ENCODE measurements around the gene CCL19.
"Not testable (repeated sequence)": the region's sequence is repeated elsewhere in the genome, so short reads cannot be mapped to it uniquely, and the experiment has no call there.

CCL19 gene

DNA sequence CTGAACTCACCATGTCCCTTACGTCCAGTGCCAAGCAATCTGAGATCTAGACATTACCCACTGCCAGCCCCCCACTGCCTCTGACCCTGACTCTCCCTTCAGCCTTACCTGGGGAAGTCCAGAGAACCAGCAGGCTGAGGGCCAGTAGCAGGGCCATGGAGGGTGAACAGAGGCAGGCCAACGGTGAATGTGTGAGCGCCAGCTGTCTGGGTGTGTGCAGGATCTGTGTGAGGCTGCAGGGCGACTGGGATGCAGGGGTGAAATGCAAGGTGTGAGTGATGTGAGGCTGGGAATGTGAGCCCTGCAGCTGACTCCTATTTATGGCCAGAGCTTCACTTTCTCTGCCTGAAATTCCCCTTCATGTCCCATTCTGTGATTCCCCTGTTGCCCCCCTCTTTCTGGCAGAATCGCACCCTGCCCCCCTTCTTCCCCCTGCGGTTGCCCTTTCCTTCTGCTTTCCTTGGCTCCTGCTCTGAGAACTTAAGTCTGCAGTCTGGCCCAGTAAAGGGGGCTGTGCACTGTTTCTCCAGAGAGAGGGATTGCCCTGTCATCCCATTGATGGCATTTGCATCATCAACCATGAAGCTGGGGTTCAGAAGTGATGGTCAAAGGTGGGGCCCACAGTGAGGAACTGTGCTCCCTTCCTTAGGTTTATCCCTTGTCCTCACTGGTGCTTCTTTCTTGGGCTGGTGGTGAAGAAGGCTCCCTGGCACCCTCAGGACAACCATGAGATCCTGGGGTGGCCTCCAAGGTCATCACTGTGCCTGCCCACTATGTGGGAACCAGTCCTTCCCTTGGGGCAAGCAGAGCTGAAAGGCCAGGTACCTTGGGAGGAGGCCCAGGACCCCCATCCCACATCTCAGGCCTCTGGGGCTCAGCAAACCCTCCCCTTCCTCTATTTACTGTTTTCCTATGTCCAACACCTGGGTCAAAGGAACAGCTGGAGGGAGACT lies at the start of gene CCL19:
Gene CCL19 (minus strand): TSS at position 294 of the 953 bp plus-strand sequence. CDS start 137 bp downstream, at position 157.
- DNase-seq: no peak

DNA sequence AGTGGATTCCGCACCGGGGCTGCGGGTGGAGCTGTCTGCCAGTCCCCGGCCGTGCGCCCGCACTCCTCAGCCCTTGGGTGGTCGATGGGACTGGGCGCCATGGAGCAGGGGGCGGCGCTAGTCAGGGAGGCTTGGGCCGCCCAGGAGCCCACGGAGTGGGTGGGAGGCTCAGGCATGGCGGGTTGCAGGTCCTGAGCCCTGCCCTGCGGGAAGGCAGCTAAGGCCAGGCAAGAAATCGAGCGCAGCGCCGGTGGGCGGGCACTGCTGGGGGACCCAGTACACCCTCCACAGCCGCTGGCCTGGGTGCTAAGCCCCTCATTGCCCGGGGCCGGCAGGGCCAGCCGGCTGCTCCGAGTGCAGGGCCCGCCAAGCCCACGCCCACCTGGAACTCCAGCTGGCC lies 49.1 kb upstream of the CCL19 start:
- not testable (repeated sequence) for DNase-seq

DNA sequence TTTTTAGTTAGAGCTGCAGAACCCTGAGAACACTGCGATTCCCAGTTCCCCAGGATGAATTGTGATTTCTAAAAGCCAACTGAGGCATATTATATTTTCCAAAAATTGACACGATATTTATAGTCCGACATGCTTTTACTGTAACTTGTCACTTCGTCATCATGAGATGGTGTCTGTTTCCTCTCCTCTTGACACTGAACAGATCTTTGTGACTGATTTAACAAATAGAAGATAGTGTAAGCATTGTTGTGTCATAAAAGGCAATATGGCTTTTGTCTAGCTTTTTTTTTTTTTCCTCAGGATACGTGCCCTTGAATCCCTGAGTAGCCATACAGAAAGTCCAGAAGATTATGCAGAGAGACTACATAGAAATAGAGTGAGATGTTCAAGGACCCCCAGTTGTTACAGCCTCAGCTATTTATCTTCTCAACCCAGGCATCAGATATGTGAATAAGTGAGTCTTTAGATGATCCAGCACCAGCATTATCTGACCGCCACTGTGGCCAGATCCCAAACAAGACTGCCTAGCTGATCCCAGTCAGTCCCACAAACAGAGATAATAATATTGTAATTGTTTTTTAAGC lies 46.7 kb upstream of the CCL19 start:
- no peak for DNase-seq

DNA sequence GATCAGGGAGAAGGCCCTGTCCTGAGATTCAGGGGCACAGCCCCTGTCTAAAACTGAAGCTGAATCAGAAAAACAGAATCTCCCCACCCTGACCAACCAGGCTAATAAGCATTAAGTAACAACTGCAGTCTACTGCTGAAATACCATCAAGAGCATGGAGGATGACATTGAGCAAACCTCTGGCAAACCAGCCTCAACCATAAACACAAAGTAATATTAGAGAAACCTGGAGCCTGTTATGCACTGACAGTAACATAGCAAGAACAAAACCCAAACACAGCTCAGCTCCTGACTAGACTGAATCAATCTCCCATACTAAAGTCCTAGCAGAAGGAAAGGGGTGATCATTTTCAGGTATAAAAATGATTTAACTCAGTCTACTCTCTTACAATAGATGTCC lies 43.6 kb upstream of the CCL19 start:
- DNase-seq: no peak

DNA sequence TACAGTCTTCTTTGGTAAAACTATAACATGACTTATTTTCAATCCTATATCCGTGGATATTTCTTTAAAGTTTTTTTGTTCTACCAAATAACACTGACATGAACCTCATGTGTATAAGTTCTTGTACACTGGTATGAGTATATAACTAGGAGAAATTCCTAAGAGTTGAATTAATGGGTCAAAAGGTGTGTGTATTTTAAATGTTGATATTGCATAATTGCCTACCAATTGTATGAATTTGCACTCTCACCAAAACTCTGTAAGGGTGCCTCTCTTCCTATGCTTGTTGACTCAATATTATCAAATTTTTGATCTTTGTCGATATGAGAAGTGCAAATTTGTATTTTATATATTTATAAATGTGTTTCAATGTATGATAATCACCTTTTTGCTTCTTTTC lies 41.8 kb upstream of the CCL19 start:
- DNase-seq: no peak

DNA sequence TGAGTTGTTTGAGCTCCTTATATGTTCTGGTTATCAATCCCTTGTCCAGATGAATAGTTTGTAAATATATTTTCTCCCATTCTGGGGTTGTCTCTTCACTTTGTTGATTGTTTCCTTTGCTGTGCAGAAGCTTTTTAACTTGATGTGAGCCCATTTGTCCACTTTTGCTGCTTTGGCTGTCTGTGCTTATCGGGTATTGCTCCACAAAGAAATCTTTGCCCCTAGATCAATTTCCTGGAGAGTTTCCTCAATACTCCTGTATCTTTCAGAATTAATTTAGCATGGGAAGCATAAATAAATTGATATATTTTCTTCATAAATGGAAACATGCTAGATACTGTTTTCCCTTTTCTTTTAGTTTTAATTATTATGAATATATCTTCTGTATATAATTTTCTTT lies 41.4 kb upstream of the CCL19 start:
- no peak for DNase-seq

DNA sequence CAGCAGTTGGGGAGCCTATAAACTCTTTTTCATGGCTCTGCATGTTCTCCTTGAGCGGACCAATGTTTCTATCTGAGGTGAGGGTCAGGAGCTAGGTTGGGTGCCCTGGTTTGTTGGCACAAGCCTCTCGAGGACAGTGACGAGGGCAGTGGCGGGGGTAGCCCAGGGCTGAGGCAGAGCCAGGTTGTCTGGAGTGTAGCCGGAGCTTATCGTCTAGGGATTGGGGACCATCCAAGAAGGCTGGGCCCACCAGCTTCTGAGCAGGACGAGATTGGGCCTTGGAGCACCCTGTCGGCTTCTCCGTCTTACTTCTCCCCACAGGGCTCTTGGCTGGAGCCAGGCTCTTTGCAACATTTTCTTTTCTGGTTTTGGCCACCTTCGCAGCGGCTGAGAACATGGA lies 32.1 kb upstream of the CCL19 start:
- no peak for DNase-seq

DNA sequence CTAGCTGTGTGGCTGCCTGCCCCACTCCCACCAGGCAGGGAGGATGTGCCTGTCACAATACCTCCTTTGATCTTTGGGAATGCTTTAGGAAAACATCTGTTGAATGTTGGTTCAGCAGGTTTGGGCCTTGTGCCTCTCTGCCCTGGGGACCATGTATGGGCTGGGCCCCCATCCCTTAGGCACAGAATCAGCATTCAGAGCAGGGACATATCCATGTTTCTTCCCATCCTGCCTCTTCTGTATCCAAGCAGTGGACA lies 28.6 kb upstream of the CCL19 start:
- not testable (repeated sequence) for DNase-seq

DNA sequence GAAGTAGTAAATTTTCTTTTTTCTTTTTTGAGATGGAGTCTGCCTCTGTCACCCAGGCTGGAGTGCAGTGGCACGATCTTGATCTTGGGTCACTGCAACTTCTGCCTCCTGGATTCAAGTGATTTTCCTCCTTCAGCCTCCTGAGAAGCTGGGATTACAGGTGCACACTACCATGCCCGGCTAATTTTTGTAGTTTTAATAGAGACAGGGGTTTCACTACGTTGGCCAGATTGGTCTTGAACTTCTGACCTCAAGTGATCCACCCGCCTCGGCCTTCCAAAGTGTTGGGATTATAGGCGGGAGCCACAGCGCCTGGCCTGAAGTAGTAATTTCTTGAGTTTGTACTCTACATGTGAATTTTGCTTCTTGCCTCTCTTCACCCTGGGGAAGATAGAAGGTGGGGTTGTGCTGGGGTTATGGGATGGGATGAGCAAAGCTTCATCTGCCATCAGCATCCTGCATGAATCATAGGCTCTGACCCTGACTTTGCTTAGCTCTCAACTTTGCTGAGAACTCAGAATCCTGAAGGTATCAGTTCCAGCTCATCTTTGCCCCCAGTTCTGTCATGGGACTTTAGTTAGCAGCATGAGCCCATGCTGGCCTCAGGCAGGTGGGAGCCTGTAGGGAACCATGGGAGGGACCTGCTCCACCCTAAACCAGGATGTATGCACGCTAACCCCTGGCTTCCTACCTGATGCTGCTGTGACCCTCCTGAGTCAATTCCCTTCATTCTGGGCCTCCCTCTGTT lies 28.1 kb upstream of the CCL19 start:
- no peak for DNase-seq

DNA sequence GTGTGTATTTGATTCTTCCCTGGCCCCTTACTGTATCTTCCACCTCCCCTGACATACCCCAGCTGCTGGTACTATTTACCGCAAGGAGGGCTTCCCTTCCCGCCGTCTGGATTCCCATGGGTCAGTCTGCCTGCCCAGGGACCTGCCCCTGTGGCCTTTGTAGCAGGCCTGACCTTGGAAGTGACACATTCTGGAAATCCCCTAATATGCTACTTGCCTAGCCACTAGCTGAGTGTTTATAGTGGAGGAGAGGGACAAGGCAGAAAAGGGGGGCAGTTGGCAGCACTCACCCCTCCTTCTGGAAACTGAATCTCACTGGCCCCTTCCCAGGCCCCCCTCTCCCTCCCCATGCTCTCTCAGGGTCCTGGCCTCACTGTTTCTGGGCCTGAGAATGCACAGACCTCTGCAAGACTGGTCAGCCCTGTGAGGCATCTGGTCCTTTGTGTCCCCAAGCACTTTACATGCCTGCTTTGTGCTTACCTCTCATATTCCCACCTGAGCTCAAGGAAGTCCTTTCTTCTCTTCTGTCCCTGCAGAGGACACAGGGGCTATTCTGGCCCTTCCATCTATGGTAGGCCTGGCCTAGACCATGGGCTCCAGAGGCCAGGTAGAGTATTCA lies 27.0 kb upstream of the CCL19 start:
- DNase-seq: no peak

DNA sequence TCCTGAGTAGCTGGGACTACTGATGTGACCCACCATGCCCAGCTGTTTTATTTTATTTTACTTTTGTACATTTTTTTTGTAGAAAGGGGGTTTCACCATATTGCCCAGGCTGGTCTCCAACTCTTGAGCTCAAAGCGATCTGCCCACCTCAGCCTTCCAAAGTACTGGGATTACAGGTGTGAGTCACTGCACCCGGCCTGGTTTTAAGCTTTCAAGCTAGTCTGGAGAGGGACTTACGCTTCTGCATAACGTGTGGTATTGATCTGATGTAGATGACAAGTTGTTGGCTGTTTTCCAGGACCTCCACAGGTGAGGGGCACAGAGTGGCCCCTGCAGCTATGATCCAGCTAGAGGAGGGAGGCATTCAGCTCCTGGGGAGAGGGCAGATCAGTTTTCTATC lies 25.6 kb upstream of the CCL19 start:
- no peak for DNase-seq

DNA sequence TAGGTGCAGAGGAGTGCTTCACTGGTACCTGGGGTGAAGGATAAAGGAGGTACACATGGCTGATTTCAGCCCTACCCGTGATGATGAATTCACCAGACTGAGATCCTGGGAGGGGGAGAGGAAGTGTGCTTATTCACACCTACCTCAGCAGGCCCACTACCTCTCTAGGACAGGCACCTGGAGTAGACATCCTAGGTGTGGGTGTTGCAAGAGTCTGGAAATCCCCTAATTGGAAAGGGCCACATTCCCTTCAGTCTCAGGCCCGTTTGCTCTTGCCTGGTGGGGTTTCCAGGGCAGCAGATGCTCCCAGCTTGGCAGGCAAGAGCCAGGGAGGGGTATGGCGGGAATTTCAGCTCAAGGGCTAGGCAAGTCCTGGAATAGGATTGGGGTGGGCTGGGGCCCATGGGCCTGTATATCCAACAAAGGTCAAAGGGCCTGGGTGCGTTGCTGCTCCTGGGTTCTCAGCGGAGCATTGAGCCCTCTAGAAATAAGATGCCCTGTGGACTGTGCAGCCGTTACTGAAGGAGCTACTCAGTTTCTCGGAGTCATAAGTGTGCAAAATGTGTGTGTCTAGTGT lies 24.7 kb upstream of the CCL19 start:
- DNase-seq: no peak

DNA sequence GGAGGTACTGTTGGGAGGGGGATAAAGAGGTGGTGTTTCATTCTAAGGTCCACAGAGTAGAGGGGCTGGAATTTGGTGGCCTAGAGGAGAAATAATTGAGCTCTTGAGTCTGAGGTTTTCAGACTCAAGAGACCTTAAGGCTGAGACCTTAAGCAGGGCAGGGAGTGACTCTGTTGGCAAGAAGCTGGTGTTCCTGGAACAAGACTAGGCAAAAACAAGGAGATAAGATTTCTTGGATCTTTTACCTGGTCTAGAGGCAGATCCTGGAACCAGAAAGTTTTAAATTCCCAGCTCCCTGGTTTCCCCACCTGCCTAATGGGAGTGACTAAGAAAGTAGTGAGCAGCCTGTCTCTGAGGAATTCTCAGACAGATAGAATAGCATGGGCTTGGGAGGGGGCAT lies 22.9 kb upstream of the CCL19 start:
- DNase-seq: no peak

DNA sequence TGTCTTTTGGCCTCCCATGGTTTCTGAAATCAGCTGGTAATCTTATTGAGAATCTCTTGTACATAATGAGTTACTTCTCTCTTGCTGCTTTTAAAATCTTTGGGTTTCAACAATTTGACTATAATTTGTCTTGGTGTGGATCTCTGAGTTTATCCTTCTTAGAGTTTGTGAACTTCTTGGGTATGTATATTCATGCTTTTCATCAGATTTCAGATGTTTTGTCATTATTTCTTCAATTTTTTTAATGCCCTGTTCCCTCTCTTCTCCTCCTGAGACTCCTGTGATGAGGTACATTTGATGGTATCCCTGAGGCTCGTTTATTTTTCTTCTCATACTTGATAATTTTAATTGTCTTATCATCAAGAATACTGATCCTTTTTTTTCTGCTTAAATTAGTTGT lies 21.1 kb upstream of the CCL19 start:
- DNase-seq: no peak

DNA sequence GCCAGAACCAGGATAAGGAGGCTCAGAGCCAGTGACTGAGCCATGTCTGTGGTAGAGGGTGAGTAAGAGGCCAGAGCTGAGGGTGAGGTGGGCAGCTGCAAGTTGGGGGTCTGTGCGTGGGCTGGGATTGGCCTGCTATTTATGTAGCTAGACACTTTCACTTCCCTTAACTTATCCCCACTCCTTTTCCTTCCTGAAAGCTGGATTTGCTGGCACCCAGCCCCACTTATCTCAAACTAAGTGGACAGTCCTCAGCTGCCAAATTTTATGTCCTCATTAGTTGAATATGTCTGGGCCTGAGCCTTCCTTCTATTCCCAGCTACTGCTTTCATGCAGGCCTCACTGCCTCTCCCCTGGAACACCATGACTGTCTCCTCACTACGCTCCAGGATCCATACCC lies 18.9 kb upstream of the CCL19 start, which contains the start of gene CCL21:
Gene CCL21 (minus strand): TSS at position 114 of the 400 bp plus-strand sequence. CDS start 70 bp downstream, at position 44.
- no peak for DNase-seq

DNA sequence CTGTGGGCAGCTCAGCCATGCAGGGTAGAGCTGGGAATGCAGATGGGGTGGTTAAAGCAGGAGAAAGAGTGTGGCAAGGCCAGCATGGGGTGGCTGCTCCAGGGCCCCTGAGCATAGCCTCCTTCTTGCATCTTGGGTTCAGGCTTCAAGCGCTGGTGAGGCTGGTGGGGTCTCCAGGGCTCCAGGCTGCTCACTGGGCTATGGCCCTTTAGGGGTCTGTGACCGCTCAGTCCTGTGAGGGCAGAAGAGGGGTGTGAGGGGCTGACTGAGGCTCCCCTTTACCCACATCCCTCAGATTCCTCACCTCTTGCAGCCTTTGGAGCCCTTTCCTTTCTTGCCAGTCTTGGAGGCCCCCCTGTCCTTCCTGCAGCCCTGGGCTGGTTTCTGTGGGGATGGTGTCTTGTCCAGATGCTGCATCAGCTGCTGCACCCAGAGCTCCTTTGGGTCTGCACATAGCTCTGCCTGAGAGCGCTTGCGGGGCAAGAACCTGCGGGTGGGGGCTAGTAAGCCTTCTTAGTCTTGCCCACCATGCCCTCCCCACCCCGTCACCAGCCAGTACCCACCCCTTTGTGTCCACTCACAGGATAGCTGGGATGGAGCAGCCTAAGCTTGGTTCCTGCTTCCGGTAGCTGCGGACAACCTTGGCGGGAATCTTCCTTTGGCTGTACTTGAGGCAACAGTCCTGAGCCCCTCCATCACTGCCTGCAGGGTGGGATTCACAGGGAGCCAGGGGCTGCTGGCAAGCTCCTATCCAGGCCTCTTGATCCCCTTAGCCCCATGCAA lies 18.3 kb upstream of the CCL19 start:
- no peak for DNase-seq

DNA sequence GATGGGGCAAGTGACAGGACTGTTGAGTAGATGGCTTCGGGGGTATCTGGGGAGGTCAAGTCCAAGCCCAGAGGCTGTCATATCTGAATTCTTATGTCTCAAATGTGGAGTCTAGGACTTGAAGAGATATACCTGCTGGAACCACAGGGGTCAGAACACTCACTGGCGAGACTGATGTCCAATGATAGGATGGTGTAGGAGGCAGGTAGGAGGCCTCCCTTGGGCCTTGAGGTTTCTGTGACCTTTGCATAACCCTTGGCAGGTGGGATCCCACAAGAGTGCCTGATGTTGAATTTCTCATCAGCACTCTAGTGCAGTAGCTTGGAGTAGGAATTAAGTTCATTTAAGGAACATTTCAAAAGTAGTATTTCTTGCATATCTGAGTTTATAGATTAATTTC lies 16.1 kb upstream of the CCL19 start:
- no peak for DNase-seq

DNA sequence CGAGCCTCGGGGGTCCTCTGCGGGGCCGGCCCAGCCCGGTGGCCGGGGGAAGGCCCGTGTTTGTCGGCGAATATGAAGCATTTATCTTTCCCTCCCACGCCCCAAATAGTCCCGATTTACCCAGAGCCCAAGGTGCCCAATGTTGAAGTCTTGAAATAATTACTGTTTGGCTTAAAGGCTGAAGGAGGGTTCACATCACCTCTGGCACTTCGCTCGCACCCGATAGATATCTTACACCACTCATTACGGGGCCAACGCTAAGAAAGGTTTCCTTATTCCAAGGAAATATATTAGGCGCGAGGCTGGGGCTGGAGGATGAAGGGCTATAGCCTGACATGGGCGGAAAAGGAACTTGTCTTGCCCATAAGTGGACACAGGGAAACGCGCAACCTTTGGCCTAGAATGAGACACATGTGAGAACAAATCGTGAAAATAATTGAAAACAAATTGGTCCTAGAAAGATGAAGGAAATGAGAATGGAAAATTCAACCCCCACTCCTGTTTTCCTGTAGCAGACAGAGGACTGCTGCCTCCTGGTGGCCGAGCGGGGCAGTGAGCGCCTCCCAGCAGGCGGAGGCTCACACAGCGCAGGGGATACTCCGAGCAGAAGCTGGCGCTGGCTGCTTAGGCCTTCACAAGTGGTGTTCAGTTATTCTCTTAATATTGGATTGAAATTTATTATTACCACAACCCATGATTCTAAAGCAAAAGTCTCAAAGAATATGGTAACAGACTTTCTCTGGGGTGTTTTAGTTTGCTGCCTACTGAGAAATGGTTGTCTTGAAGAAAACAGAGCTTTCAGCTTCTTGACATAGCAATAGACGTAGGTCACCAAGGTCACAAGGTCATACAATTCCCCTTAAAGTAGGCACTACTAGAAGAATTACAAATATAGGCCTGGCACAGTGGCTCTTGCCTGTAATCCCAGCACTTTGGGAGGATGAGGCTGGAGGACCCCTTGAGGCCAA lies 11.0 kb upstream of the CCL19 start:
- DNase-seq: peak; percentile 86

DNA sequence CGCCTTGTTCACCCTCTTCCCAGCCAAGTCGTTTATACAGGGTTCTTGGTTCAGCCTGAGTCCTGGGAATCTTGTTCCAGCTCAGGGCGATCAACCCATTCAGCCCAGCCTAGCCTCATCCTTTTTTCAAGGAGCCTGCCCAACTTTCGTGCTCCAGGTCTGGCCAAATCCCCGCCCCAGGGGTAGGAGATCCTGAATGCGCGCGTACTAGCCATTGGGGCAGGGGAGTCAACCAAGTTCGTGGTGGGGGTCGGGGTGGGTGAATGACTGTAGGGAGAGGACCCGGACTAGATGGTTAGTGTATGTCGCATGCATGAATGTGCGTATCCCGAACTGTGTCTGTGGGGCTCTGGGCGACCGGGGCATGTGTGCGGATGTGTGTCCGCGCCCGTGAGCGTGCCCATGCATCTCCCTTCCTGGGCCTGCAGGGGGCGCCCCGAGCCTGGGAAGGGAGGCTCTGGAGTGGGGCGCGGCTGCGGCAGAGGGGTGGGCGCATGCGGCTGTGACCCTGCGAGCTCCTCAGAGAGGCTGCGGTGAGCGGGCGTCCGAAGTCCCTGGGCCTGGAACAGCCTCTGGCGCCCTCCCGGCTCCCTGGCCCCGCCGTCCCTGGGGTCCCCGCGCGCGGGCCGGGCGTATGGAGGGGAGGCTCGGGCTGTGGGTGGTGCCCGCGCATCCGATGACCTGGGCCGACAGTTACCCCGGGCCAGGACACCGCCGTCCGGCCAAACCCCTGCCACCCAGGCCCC lies 10.1 kb upstream of the CCL19 start:
- DNase-seq: peak; percentile 81

DNA sequence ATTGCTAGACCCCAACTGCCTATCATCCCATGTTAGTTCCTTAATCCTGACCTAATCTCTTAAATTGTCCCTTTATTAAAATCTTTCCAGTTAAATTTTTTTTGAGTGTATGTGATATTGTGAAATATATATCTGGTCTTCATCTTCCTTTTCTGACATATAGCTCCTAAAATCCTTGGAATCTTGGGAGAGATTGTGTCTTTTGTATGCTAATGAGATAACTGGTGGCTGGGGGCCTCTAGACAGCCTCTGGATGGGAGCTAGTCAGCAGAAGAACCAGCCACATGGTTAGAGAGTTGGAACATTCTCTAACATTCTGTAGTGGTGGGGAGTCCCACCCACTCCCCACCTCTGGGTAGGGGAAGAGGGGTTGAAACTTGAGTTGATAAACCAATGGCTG lies 3.7 kb upstream of the CCL19 start:
- no peak for DNase-seq
